Stimulated activated CD4-positive, alpha-beta T cell treated with anti-CD3 and anti-CD28 coated beads, Interleukin-2, amount 100 ng/mL, for 24 hours (primary cell): Measurements from ENCODE around the gene GPER1.
"Not testable (repeated sequence)": the region's sequence is repeated elsewhere in the genome, so short reads cannot be mapped to it uniquely, and the experiment has no call there.

Experiments
- DNase-seq, 2 donors: peaks; one replicate each; pipeline ENCODE4 v3.0.0-alpha.2; 2020

GPER1 gene

GRCh38 chr7:1123715-1124114 is 35.8 kb downstream of the GPER1 start:
- no peak for DNase-seq

GRCh38 chr7:1124164-1124563 is 36.3 kb downstream of the GPER1 start:
- DNase-seq = no peak

- no peak for DNase-seq
Observed at GRCh38 chr7:1124816-1125602, 37.1 kb downstream of the GPER1 start.

- DNase-seq = no peak
Observed at GRCh38 chr7:1125603-1125969, 37.7 kb downstream of the GPER1 start.

GRCh38 chr7:1127001-1127400 is 39.1 kb downstream of the GPER1 start:
- no peak for DNase-seq

GRCh38 chr7:1129431-1129830 is 41.5 kb downstream of the GPER1 start:
- DNase-seq = no peak

- no peak for DNase-seq
Observed at GRCh38 chr7:1130021-1130990, 42.4 kb downstream of the GPER1 start.

GRCh38 chr7:1131471-1132265 is 43.8 kb downstream of the GPER1 start:
- no peak for DNase-seq

- DNase-seq = no peak
Observed at GRCh38 chr7:1134951-1135350, 47.0 kb downstream of the GPER1 start.

- no peak for DNase-seq
Observed at GRCh38 chr7:1136841-1137516, 49.1 kb downstream of the GPER1 start.

- no peak for DNase-seq
Observed at GRCh38 chr7:1137517-1138167, 49.7 kb downstream of the GPER1 start.

- no peak for DNase-seq
Observed at GRCh38 chr7:1140476-1141104, 52.7 kb downstream of the GPER1 start.

- DNase-seq = no peak
Observed at GRCh38 chr7:1141651-1142050, 53.7 kb downstream of the GPER1 start.

- no peak for DNase-seq
Observed at GRCh38 chr7:1142051-1142635, 54.2 kb downstream of the GPER1 start.

GRCh38 chr7:1143031-1143430 is 55.1 kb downstream of the GPER1 start:
- not testable (repeated sequence) for DNase-seq
